Fibroblast of villous mesenchyme (primary cell): ENCODE data around the gene UBAP1. TPM values are rescaled to one million over a fixed set of nuclear protein-coding genes. Genes with fewer than 3 reads are reported as not detected.
"Not testable (repeated sequence)": the region's sequence is repeated elsewhere in the genome, so short reads cannot be mapped to it uniquely, and the experiment has no call there.

Source experiments
- DNase-seq: peaks from one replicate; pipeline ENCODE4 v3.0.0-alpha.2; 2010; ENCODE audit warnings: low read depth
- H3K4me3 ChIP-seq: 2 replicates; pipeline ENCODE4 v1.5.1; 2011; ENCODE audit warnings: low read depth, mild to moderate bottlenecking, low read length
- total RNA-seq: library from RNA; depleted of rRNA; stranded (reverse); fragments of >200 nt; gene quantifications from 2 replicates; pipeline ENCODE4 v1.2.3, GENCODE V29; 2012
- TF ChIP-seq, protein P1 (sequence below): IDR thresholded peaks from 2 replicates; pipeline ENCODE4 v1.5.1; 2012; ENCODE audit warnings: low read depth, mild to moderate bottlenecking, low read length; ENCODE audit not compliant: insufficient read depth

The UBAP1 gene
- total RNA-seq, 1 donor = 51.0 TPM

DNA sequence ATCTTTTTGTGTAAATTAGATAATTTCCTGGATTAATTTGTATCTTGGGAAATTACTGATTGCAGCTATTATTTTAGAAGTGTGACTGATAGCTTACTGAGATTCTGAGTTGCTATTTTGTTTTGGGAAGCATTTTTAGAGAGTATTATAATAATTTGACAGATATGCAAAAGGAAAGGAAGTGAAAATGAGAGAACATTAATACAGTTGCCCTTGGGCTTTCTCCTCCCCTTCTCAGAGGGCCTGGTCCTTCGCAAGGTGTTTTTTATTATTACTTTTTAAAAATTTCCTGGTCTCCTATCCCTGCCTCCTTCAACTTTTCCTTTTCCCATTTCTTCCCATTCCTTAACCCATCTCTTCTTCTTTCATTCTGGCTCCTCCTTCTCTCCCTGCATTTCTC, 32.6 kb downstream of the UBAP1 start:
- H3K4me3 ChIP-seq = no peak overlapping the region
- TF ChIP-seq, protein P1, sequence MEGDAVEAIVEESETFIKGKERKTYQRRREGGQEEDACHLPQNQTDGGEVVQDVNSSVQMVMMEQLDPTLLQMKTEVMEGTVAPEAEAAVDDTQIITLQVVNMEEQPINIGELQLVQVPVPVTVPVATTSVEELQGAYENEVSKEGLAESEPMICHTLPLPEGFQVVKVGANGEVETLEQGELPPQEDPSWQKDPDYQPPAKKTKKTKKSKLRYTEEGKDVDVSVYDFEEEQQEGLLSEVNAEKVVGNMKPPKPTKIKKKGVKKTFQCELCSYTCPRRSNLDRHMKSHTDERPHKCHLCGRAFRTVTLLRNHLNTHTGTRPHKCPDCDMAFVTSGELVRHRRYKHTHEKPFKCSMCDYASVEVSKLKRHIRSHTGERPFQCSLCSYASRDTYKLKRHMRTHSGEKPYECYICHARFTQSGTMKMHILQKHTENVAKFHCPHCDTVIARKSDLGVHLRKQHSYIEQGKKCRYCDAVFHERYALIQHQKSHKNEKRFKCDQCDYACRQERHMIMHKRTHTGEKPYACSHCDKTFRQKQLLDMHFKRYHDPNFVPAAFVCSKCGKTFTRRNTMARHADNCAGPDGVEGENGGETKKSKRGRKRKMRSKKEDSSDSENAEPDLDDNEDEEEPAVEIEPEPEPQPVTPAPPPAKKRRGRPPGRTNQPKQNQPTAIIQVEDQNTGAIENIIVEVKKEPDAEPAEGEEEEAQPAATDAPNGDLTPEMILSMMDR = no peak
- DNase-seq = no peak

DNA sequence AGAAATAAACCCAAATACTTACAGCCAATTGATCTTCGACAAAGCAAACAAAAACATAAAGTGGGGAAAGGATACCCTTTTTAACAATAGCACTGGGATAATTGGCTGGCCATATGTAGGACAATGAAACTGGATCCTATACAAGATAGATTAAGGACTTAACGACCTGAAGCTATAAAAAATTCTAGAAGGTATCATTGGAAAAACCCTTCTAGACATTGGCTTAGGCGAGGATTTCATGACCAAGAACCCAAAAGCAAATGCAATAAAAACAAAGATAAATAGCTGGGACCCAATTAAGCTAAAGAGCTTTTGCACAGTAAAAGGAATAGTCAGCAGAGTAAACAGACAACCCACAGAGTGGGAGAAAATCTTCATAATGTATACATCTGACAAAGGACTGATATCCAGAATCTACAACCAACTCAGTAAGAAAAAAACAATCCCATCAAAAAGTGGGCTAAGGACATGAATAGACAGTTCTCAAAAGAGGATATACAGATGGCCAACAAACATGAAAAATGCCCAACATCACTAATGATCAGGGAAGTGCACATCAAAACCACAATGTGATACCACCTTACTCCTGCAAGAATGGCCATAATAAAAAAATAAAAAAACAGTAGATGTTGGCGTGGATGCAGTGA, 35.6 kb downstream of the UBAP1 start:
- not testable (repeated sequence) for H3K4me3 ChIP-seq, DNase-seq

DNA sequence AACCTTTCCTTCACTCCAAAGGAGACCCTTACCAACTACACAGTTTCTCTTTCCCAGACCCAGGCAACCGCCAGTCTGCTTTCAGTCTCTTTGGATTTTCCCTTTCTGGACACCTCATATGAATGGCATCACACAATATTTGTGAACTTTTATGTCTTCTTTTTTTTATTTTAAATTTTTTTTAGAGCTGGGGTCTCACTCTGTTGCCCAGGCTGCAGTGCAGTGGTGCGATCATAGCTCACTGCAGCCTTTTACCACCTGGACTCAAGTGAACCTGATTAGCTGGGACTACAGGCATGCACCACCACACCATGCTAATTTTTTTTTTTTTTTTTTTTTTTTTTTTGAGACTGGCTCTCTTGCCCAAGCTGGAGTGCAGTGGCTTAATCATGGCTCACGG, 37.5 kb downstream of the UBAP1 start:
- H3K4me3 ChIP-seq = no peak overlapping the region
- no peak for DNase-seq
- TF ChIP-seq, protein P1 = no peak

DNA sequence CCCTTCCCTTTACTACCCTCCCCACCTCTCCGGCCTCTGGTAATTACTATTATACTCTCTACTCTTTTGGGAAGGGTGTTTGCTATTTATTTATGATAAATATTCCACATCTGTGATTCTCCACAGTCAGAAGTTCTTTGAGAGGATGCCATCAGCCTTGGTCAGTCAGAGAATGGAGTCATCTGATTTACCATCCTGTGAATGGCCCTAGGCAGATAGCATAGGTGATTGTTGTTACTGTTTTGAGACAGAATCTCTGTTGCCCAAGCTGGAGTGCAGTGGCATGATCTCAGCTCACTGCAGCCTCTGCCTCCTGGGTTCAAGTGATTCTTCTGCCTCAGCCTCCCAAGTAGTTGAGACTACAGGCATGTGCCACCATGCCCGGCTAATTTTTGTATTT, 38.2 kb downstream of the UBAP1 start:
- DNase-seq, H3K4me3 ChIP-seq: not testable (repeated sequence)

DNA sequence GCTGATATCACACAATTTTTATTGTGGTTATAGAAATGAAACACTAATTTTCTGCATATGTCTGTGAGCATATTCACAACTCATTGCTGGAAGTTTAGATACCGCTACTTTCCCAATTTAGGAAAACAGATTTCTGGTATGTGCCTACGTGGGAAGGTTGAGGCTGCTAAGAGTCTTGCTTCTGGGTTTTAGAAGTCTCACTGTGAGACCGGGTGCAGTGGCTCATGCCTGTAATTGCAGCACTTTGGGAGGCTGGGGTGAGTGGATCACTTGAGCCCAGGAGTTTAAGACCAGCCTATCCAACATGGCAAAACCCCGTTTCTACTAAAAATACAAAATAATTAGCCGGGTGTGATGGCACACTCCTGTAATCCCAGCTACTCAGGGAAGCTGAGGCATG, 39.6 kb downstream of the UBAP1 start:
- no peak for DNase-seq
- H3K4me3 ChIP-seq = no peak overlapping the region
- TF ChIP-seq, protein P1 = no peak

DNA sequence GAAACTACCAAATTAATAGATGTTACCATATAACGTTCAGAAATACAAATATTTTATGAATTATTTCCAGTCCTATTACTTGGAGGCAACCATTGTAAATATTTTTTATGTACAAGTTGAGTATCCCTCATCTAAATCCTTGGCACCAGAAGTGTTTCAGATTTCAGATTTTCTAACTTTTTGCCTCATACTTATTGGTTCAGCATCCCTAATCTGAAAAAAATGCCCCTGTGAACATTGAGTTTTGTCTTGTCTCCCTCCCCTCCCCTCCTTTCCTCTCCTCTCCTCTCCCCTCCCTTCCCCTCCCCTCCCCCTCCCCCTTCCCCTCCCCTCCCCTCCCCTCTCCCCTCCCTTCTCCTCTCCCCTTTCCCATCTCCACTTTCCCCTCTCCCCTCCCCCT, 40.6 kb downstream of the UBAP1 start:
- H3K4me3 ChIP-seq = no peak overlapping the region
- DNase-seq = no peak
- TF ChIP-seq, protein P1 = no peak

DNA sequence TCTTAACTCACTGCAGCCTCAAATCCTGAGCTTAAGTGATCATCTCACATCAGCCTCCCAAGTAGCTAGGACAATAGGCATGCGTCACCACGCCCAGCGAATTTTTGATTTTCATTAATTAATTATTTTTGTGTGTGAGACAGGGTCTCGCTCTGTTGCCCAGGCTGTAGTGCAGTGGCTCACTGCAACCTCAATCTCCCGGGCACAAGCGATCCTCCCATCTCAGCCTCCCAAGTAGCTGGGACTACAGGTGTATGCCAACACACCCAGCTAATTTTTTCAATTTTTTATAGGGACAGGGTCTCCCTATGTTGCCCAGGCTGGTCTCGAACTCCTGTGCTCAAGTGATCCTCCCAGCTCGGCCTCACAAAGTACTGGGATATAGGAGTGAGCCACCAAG, 41.4 kb downstream of the UBAP1 start:
- no peak overlapping the region for H3K4me3 ChIP-seq
- DNase-seq = no peak

DNA sequence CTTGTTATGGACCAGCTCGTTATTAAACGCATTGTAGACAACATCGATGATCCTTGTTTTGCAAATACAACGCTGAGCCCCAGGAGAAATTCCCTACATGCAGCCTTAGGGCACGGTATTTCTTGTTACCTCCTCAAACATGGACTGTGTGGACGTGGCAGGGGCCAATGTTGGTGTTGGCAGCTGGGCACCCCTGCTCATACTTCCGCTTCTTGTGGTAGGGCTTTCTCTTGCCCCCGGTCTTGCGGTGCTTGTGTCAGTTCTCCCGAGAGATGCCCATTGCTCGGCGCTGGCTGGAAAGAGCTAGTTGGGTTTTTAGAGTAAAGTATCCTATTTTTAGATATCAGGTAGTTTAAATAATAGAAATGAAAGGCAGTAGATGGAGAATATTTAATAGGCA, 45.5 kb downstream of the UBAP1 start:
- no peak overlapping the region for H3K4me3 ChIP-seq
- TF ChIP-seq, protein P1 = no peak
- no peak for DNase-seq

More for the DNA sequence above, 41.4 kb downstream of the UBAP1 start:
- TF ChIP-seq, protein P1 = no peak

DNA sequence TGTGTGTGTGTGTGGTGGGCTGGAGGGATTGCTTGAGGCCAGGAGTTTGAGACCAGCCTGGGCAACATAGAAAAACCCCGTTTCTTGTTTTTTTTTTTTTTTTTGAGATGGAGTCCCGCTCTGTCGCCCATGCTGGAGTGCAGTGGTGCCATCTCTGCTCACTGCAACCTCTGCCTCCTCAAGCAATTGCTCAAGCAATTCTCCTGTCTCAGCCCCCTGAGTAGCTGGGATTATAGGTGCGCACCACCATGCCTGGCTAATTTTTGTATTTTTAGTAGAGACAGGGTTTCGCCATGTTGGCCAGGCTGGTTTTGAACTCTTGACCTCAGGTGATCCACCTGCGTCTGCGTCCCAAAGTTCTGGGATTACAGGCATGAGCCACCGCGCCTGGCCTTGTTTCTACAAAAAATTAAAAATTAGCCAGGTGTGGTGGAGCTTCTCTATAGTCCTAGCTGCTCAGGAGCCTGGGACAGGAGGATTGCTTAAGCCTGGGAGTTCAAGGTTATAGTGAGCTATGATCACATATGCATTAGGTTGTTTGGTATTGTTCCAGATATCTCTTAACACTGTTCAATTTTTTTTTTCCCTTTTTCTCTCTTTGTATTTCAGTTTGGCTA, 47.4 kb downstream of the UBAP1 start:
- not testable (repeated sequence) for DNase-seq

More for the DNA sequence above, 47.4 kb downstream of the UBAP1 start:
- H3K4me3 ChIP-seq = not testable (repeated sequence)
